Measurements from ENCODE around the gene LPAR1.

LPAR1 gene

DNA sequence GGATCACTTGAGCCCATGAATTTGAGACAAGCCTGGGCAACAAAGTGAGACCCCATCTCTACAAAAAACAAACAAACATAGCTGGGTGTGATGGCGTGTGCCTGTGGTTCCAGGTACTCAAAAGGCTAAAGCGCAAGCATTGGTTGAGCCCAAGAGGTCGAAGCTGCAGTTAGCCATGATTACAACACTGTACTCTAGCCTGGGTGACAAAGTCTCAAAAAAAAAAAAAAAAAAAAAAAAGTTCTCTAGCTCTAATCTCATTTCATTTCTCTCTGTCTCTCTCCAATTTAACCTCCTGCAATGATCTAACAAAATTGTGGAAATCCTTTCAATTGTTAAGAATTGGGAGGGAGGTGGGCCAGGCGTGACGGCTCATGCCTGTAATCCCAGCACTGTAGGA is 33.3 kb downstream of the LPAR1 start:
- H3K4me3 ChIP-seq (ENCODE audit: low read length), result no peak overlapping the region
- DNase-seq (ENCODE audit: low read depth), result no peak
- TF ChIP-seq, protein P1, sequence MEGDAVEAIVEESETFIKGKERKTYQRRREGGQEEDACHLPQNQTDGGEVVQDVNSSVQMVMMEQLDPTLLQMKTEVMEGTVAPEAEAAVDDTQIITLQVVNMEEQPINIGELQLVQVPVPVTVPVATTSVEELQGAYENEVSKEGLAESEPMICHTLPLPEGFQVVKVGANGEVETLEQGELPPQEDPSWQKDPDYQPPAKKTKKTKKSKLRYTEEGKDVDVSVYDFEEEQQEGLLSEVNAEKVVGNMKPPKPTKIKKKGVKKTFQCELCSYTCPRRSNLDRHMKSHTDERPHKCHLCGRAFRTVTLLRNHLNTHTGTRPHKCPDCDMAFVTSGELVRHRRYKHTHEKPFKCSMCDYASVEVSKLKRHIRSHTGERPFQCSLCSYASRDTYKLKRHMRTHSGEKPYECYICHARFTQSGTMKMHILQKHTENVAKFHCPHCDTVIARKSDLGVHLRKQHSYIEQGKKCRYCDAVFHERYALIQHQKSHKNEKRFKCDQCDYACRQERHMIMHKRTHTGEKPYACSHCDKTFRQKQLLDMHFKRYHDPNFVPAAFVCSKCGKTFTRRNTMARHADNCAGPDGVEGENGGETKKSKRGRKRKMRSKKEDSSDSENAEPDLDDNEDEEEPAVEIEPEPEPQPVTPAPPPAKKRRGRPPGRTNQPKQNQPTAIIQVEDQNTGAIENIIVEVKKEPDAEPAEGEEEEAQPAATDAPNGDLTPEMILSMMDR (IDR thresholded peaks at IDR 0.05; ENCODE audit: insufficient read depth, low read depth, low read length, missing control alignments), result no peak

GRCh38 chr9:111003182-111003581 is 35.1 kb downstream of the LPAR1 start:
- TF ChIP-seq, protein P1 (IDR thresholded peaks at IDR 0.05; ENCODE audit: insufficient read depth, low read depth, low read length, missing control alignments), result no peak
- no peak overlapping the region for H3K4me3 ChIP-seq (ENCODE audit: low read length)
- DNase-seq (ENCODE audit: low read depth), result no peak

- no peak for DNase-seq (ENCODE audit: low read depth)
- TF ChIP-seq, protein P1 (IDR thresholded peaks at IDR 0.05; ENCODE audit: insufficient read depth, low read depth, low read length, missing control alignments), result no peak
- H3K4me3 ChIP-seq (ENCODE audit: low read length), result no peak overlapping the region
These were observed 36.7 kb downstream of the LPAR1 start for GRCh38 chr9:111001526-111001925.

GRCh38 chr9:111000202-111000601 is 38.1 kb downstream of the LPAR1 start:
- TF ChIP-seq, protein P1 (IDR thresholded peaks at IDR 0.05; ENCODE audit: insufficient read depth, low read depth, low read length, missing control alignments), result no peak
- no peak overlapping the region for H3K4me3 ChIP-seq (ENCODE audit: low read length)

GRCh38 chr9:110999379-110999778 is 38.9 kb downstream of the LPAR1 start:
- DNase-seq (ENCODE audit: low read depth), result no peak
- TF ChIP-seq, protein P1 (IDR thresholded peaks at IDR 0.05; ENCODE audit: insufficient read depth, low read depth, low read length, missing control alignments), result no peak
- no peak overlapping the region for H3K4me3 ChIP-seq (ENCODE audit: low read length)

More at GRCh38 chr9:111000202-111000601, 38.1 kb downstream of the LPAR1 start:
- DNase-seq (ENCODE audit: low read depth), result no peak

GRCh38 chr9:110997847-110998246 is 40.4 kb downstream of the LPAR1 start:
- TF ChIP-seq, protein P1 (IDR thresholded peaks at IDR 0.05; ENCODE audit: insufficient read depth, low read depth, low read length, missing control alignments), result no peak
- H3K4me3 ChIP-seq (ENCODE audit: low read length), result no peak overlapping the region
- DNase-seq (ENCODE audit: low read depth), result peak; percentile 82

DNA sequence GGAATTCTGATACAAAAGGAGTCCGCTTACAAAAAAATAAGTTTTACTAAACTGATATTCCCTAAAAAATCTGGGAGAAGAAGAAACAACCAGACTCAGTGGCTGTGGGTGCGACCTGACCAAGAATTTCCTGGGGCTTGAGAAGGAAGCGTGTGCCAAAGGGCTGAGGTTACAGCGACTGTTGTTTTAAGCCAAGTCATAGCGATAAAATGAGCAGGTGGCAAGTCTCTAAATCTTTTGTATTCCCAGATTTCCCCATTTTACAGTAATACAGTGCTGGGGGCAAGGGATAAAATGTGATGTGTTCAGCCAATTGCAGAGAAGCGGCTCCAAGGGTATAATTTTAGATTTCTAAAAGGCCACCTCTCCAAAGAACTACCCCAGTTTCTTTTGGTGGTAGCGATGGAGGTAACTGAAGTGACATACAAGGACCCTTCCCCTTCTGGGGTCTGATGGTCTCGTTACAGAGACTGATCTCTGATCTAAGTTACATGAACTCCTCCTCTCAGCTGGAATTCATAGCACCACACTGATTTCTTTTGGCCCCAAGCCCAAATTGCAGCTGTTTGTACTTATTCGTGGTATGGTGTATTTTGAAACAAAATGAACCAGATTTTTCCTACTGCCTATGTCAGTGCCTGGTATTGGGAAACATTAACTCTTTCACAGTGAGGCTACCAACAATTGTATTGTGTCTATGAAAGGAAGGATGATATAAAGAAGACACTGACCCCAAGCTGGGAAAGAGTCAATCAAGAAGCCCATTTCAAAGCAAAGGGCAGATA is 41.6 kb downstream of the LPAR1 start:
- TF ChIP-seq, protein P1 (IDR thresholded peaks at IDR 0.05; ENCODE audit: insufficient read depth, low read depth, low read length, missing control alignments), result no peak
- H3K4me3 ChIP-seq (ENCODE audit: low read length), result no peak overlapping the region
- DNase-seq (ENCODE audit: low read depth), result no peak
